Ishikawa (cell line): Measurements from ENCODE around the gene CD68.

ENCODE experiments used
- CEBPB ChIP-seq: IDR thresholded peaks from 2 replicates; pipeline ENCODE4 v1.6.1; 2012
- CREB1 ChIP-seq: IDR thresholded peaks from 2 replicates; pipeline ENCODE4 v1.6.1; 2012; ENCODE audit warnings: low read depth
- EGR1 ChIP-seq: IDR thresholded peaks from 2 replicates; pipeline ENCODE4 v1.6.1; 2012
- EP300 ChIP-seq: IDR thresholded peaks from 2 replicates; pipeline ENCODE4 v1.6.1; 2012; ENCODE audit warnings: borderline replicate concordance
- FOXM1 ChIP-seq: IDR thresholded peaks from 2 replicates; pipeline ENCODE4 v1.6.1; 2012; ENCODE audit warnings: low read depth, borderline replicate concordance
- MAX ChIP-seq: IDR thresholded peaks from 2 replicates; pipeline ENCODE4 v1.6.1; 2012
- NFIC ChIP-seq: IDR thresholded peaks from 2 replicates; pipeline ENCODE4 v1.6.1; 2012
- RAD21 ChIP-seq: IDR thresholded peaks from 2 replicates; pipeline ENCODE4 v1.6.1; 2012; ENCODE audit warnings: low read depth
- TAF1 ChIP-seq: IDR thresholded peaks from 2 replicates; pipeline ENCODE4 v1.6.1; 2012; ENCODE audit warnings: low read depth, mild to moderate bottlenecking
- TCF12 ChIP-seq: IDR thresholded peaks from 2 replicates; pipeline ENCODE4 v1.6.1; 2012; ENCODE audit warnings: low read depth
- TEAD4 ChIP-seq: IDR thresholded peaks from 2 replicates; pipeline ENCODE4 v1.6.1; 2012
- YY1 ChIP-seq: IDR thresholded peaks from 2 replicates; pipeline ENCODE4 v1.6.1; 2012; ENCODE audit warnings: low read depth
- ZBTB7A ChIP-seq: IDR thresholded peaks from 2 replicates; pipeline ENCODE4 v1.6.1; 2012; ENCODE audit warnings: low read depth
- TF ChIP-seq, protein P1 (sequence below): IDR thresholded peaks from 2 replicates; pipeline ENCODE4 v1.6.1; 2012; ENCODE audit warnings: low read depth, mild to moderate bottlenecking
- TF ChIP-seq, protein P2 (sequence below): IDR thresholded peaks from 2 replicates; pipeline ENCODE4 v1.6.1; 2012

Gene CD68

DNA sequence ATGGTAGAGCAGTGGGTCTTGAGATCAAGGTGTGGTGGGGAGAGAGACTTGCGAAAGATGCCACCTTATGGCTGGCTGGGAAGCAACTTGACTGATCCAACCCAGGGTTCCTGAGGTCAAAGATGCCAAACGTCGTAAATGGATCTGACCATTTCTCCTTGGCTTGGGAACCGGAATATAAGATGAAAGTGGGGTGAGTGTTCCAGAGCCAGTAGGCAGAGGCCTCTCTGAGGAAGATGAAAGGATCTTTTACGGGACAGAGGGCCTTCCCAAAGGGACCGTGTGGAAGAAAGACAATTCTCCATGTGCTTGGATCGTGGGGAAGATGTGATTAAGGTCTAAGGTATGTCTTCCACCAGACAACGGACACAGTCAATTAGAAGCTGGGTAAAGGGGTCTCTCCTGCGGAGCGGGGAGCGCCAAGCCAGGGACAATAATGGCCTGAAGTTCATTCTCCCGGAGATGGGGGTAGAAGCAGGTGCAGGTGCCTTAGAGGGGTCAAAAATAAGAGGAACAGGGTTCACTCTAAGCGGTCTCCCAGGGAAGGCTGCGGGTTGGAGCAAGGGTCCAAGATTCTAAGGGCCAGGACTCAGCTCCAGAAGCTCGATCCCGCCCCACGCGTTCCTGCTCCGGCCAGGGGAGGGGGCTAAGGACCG is 34.5 kb downstream of the CD68 start:
- TF ChIP-seq FOXM1 (no peak), TEAD4 (no peak), EP300 (no peak), CREB1 (no peak), EGR1 (no peak), CEBPB (no peak), NFIC (no peak), YY1 (no peak), TCF12 (no peak), MAX (no peak), RAD21 (no peak), TAF1 (no peak), ZBTB7A (no peak)
- TF ChIP-seq, protein P1, sequence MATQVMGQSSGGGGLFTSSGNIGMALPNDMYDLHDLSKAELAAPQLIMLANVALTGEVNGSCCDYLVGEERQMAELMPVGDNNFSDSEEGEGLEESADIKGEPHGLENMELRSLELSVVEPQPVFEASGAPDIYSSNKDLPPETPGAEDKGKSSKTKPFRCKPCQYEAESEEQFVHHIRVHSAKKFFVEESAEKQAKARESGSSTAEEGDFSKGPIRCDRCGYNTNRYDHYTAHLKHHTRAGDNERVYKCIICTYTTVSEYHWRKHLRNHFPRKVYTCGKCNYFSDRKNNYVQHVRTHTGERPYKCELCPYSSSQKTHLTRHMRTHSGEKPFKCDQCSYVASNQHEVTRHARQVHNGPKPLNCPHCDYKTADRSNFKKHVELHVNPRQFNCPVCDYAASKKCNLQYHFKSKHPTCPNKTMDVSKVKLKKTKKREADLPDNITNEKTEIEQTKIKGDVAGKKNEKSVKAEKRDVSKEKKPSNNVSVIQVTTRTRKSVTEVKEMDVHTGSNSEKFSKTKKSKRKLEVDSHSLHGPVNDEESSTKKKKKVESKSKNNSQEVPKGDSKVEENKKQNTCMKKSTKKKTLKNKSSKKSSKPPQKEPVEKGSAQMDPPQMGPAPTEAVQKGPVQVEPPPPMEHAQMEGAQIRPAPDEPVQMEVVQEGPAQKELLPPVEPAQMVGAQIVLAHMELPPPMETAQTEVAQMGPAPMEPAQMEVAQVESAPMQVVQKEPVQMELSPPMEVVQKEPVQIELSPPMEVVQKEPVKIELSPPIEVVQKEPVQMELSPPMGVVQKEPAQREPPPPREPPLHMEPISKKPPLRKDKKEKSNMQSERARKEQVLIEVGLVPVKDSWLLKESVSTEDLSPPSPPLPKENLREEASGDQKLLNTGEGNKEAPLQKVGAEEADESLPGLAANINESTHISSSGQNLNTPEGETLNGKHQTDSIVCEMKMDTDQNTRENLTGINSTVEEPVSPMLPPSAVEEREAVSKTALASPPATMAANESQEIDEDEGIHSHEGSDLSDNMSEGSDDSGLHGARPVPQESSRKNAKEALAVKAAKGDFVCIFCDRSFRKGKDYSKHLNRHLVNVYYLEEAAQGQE: no peak
- TF ChIP-seq, protein P2, sequence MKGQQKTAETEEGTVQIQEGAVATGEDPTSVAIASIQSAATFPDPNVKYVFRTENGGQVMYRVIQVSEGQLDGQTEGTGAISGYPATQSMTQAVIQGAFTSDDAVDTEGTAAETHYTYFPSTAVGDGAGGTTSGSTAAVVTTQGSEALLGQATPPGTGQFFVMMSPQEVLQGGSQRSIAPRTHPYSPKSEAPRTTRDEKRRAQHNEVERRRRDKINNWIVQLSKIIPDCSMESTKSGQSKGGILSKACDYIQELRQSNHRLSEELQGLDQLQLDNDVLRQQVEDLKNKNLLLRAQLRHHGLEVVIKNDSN: no peak

DNA sequence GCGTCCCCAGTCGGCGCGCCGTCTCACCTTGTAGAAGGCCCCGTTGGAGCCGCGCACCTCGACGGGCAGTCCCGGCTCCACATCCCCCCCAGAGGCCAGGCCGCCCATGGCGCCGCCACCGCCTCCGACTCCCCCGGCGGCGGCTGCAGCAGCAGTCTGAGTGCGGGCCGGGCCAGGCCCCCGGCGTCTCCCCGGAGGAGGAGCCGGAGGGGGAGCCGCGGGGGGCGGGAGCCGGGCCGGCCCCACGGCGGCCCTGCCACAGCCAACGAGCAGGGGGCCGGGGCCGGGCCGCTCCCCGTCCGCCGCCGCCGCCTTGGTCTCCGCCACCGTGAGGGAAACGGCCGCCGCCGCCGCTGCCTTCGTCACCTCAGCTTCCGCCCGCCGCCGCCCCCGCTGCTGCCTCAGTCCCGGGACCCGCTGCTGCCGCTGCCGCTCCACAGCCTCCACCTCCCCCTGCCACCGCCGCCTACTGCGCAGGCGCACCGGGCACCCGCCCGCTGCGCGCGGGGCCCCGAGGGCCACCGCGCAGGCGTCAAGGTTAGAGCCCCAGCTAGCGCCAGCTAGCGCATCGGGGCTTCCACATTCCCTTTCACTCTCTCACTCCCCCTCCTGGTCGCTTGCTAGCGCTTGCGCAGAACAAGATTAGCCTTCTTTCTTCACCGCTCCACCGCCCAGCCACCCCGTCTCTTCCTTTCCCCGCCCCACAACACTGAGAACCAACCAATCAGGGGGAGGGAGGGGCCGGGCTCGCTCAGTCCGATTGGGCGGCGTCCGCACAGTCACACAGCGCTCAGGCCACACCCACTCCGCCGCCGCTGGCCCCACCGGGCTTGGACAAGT is 35.2 kb downstream of the CD68 start, which contains the start of gene FXR2:
FXR2 (minus strand) TSS at position 473 of the 840 bp plus-strand sequence; CDS start at position 108, 365 bp downstream.
- TF ChIP-seq CREB1: 0 out of 2 replicates have a peak, but pooled peaks have one; percentile 50
- TF ChIP-seq NFIC: no peak
- TF ChIP-seq, protein P2: no peak; the same call in 1 of the 2 replicates
- TF ChIP-seq CEBPB: no peak
- TF ChIP-seq TAF1: no peak; the same call in 1 of the 2 replicates
- TF ChIP-seq, protein P1: no peak
- peak; percentile 29 for TF ChIP-seq MAX
- no peak for TF ChIP-seq RAD21
- TF ChIP-seq EP300: no peak
- TF ChIP-seq TCF12: no peak
- no peak for TF ChIP-seq YY1
- TF ChIP-seq TEAD4: peak; percentile 14
- TF ChIP-seq FOXM1: no peak
- TF ChIP-seq EGR1: peak; percentile 64
- TF ChIP-seq ZBTB7A: peak; percentile 81

- TF ChIP-seq MAX: peak; percentile 42; the same call in 1 of the 2 replicates
- no peak for TF ChIP-seq YY1
Observed at GRCh38 chr17:7615265-7615747, 35.9 kb downstream of the CD68 start.

DNA sequence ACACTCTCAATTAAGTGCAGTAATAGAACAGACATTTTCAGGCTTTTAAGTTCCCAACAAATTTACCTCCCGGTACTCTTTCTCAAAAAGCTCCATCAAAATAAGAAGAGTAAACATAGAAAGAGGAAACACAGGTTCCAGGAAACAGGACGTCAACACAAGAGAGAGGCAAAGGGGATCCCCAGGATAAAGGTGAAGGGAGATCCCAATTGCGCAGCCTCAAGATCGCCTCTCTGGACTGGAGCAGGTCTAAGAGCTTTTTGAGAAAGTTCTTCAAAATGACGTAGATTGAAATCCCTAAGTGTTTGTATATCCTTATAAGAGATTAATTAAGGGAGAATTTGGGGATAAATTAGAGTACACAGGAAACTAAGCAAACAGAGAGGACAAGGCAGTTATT is 39.2 kb downstream of the CD68 start:
- no peak for TF ChIP-seq TEAD4

GRCh38 chr17:7620835-7621234 is 41.4 kb downstream of the CD68 start:
- TF ChIP-seq, protein P2: no peak
